Measurements from ENCODE around the gene SLC20A1.
A peak's percentile ranks its signal among the peaks of the same experiment; 100 is the strongest.
"Not testable (repeated sequence)": the region's sequence is repeated elsewhere in the genome, so short reads cannot be mapped to it uniquely, and the experiment has no call there.

The SLC20A1 gene, protein sequence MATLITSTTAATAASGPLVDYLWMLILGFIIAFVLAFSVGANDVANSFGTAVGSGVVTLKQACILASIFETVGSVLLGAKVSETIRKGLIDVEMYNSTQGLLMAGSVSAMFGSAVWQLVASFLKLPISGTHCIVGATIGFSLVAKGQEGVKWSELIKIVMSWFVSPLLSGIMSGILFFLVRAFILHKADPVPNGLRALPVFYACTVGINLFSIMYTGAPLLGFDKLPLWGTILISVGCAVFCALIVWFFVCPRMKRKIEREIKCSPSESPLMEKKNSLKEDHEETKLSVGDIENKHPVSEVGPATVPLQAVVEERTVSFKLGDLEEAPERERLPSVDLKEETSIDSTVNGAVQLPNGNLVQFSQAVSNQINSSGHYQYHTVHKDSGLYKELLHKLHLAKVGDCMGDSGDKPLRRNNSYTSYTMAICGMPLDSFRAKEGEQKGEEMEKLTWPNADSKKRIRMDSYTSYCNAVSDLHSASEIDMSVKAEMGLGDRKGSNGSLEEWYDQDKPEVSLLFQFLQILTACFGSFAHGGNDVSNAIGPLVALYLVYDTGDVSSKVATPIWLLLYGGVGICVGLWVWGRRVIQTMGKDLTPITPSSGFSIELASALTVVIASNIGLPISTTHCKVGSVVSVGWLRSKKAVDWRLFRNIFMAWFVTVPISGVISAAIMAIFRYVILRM

DNA sequence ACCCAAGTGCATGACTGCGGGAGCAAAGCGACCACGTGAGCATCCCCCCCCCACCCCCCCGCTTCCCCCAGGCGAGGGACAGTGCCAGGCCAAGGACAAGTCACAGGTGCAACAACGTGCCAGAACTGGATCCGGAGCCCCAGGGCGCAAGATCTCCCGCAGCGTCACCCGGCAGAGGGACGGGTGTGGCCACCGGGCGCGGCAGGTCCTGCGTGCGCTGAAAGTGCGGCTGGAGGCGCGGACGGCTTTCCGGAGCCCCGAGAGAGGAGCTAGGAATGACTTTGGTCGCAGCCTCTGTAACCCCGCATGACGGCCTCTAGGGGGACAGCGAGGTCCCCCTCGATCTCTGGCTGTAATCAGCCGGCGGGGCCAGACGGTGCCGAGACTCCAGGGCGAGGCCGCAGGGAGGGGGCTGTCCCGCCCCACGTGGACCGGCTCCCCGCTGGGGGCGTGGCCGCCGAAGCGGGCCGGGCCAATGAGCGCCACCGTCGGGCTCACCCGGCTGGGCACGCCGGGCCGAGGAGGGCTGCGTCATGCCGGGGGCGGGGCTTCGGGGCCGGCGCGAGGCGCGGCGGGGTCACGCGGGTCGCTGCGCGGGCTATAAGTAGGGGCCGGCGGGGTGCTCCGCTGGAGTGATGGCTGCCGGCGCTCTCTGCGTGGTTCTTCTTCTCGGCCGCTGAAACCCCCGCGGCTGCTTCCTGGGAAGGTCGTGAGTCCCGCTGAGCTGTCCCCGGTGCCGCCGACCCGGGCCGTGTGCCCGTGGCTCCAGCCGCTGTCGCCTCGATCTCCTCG is at the start of gene SLC20A1:
TSS of gene SLC20A1 (plus strand) at position 630 of the 792 bp plus-strand sequence. CDS start 890 bp downstream, outside the sequence.
- DNase-seq, result peak; percentile 70

DNA sequence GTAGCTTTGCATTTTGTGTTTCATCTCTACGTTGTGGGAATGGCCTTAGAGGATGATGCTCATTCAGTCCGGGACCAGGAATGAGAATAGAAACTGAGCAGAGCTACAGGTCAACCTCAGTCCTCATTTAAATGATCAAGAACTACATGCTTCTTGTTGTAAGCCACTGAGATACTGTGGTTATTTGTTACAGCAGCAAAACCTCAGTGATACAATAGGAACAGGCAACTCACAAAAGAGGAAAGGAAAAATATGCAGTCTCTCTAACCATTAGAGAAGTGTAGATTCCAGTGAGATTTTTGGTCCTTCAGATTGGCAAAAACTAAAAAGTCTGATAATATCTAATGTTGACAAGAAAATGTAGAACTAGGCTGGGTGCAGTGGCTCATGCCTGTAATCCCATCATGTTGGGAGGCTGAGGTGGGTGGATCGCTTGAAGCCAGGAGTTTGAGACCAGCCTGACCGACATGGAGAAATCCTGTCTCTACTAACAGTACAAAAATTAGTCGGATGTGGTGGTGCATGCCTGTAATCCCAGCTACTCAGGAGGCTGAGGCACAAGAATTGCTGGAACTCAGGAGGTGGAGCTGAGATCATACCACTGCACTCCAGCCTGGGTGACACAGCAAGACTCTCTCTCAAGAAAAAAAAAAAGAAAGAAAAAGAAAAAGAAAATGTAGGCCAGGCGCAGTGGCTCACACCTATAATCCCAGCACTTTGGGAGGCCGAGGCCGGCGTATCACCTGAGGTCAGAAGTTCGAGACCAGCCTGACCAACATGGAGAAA is 48.0 kb upstream of the SLC20A1 start:
- DNase-seq, result no peak

DNA sequence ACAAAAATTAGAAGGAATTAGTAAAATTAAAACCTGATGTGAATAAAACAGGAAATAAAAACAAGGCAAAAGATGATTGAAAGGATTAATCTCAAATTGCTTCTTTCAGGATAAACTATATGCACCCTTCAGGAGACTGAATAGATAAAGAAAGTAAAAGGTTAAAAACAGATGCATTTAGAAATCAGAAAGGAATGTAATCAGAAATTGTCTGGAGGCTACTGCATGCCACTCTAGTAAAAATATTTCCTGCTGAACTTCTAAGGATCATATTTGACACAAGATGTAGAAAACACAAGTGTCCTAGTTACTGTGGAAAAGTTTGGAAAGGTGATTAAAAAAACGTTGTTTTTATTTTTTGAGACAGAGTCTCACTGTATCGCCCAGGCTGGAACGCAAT is 45.1 kb upstream of the SLC20A1 start:
- no peak for DNase-seq

DNA sequence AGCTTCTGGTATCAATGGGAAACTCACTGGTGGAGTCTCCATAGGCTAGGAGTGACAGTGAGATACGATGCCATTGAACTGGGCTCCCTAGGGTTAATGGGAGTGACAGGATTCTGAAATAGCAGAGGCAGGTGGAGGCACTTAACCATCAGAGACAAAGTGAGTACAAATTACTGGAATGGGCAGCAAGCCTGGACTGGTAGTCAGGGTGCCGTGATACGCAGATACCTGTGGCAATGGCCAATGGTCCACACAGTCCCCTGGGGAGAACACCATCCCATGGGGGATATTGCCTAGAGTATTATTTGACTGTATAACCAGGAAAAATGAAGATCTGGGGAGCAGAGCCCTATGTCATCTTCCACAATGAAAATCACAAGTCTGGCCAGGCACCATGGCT is 44.0 kb upstream of the SLC20A1 start:
- no peak for DNase-seq

DNA sequence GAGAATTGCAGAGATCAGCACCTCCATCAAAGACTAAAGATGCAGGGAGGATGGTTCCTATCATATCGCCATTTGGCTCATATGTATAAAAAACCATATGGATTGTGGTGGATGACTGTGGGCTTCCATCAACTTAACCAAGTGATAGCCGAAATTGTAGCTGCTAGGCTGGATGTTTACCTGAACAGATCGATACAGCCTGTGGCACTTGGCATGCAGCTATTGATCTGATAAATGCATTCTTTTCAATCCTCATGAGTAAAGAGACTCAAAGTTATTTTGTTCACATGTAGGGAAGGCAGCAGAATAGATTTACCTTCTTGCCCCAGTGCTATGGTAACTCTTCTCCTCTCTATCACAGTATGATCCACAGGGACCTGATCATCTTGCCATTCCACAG is 42.8 kb upstream of the SLC20A1 start:
- no peak for DNase-seq

DNA sequence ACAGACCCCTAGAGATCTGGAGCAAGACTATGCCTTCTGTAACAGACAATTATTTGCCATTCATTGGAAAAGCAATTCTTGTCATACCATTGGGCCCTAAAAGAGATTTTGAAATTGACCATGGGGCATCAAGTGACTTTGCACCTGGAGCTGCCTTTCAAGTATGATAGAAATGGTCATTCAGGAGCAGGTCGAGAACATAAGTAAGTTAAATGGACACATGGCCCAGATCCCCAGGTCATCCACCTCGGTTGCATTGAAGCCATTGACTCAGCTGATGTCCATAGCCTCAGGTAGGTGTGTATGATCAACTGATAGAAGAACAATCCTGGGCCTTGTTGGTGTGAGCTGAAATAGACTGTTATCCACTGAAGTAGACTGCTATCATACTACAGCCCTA is 42.0 kb upstream of the SLC20A1 start:
- DNase-seq, result no peak

DNA sequence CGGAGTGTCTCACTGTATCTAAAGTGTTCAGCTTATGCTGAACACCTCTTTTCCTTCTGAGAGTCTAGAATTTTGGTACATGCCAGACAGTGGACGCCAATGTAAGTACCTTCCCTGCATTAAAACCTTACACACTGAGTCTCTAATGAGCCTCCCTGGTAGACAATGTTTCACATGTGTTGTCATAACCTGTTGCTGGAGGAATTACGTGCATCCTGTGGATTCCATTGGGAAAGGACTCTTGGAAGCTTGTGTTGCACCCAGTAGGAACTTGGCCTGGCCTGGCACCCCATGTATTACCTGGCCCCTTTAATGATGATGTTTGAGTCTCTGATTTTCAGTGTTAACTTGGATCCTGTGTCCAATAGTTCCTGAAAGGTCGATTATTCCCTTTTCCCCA is 40.8 kb upstream of the SLC20A1 start:
- no peak for DNase-seq

DNA sequence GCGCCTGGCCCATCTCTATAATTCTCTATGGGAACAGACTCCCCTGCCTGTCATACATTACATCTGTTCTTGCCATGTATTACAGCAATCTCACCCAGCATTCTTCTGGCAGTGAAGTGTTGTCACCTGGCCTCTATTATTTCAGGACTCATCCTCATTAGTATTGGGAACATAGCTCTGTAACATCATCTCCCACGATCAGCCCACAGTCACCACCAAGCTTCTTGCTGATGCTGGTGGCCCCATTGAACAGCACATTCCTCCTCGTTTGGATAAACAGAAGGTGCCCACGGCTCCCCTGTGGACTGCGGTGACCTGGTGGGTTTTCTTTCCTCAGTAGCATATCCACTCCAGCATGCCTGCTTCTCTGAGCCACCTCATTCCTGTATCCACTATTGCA is 39.8 kb upstream of the SLC20A1 start:
- no peak for DNase-seq

DNA sequence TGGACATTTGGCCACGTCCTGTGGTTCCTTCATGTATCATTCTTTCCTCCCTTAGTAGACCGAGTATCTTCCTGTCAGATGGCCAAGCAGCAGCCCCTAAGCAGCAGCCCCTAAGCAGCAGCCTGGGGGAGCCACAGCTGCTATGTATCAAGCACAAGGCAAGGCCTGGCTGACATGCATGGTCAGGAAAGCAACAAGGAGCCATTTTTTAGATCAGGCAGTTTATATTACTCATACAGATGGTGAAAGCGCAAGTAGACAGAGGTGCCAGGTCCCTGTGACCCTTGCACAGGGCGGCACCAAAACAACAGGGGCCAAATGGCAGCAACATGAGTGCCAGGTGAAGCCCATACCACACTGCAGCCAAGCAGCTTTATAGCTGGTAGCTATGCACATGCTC is 39.2 kb upstream of the SLC20A1 start:
- no peak for DNase-seq

DNA sequence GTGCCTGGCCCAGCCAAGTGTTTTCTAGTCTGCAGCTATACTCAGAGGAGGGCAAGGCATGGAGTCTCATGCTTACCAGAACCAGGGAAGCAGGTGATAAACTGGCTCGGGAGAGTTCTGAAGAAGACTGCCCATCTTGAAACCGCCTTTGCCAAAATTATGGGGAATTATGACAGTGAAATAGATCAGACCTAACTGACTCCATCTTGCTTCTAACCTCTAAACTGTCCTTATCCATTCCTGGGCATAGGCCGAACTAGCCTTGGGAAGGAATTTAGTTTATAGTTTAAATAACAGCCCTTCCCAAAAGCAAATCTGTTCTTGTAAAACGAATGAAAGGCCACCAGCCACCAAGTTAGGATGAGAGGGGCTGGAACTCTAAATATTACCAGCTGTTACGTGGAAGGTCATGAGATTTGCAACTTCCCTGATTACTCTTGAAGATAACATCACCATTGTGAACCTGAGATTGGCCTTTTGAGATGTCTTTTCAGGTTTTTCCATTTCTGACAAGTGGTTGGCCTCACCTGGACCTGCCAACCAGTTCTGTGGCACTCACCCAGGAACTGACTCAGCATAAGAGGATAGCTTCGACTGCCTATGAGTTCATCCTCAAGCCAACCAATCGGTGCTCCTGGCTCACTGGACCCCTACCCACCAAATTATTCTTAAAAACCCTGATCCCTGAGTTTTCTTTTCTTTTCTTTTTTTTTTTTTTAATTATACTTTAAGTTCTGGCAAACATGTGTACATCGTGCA is 37.9 kb upstream of the SLC20A1 start:
- no peak for DNase-seq

DNA sequence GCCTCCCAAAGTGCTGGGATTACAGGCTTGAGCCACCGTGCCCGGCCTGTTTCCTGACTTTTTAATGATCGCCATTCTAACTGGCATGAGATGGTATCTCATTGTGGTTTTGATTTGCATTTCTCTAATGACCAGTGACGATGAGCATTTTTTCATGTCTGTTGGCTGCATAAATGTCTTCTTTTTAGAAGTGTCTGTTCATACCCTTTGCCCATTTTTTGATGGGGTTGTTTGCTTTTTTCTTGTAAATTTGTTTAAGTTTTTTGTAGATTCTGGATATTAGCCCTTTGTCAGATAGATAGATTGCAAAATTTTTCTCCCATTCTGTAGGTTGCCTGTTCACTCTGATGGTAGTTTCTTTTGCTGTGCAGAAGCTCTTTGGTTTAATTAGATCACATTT is 36.4 kb upstream of the SLC20A1 start:
- not testable (repeated sequence) for DNase-seq

DNA sequence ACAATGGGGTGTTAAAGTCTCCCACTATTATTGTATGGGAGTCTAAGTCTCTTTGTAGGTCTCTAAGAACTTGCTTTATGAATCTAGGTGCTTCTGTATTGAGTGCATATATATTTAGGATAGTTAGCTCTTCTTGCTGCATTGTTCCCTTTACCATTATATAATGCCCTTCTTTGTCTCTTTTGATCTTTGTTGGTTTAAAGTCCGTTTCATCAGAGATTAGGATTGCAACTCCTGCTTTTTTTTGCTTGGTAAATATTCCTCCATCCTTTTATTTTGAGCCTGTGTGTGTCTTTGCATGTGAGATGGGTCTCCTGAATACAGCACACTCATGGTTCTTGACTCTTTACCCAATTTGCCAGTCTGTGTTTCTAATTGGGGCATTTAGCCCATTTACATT is 33.5 kb upstream of the SLC20A1 start:
- DNase-seq, result not testable (repeated sequence)

DNA sequence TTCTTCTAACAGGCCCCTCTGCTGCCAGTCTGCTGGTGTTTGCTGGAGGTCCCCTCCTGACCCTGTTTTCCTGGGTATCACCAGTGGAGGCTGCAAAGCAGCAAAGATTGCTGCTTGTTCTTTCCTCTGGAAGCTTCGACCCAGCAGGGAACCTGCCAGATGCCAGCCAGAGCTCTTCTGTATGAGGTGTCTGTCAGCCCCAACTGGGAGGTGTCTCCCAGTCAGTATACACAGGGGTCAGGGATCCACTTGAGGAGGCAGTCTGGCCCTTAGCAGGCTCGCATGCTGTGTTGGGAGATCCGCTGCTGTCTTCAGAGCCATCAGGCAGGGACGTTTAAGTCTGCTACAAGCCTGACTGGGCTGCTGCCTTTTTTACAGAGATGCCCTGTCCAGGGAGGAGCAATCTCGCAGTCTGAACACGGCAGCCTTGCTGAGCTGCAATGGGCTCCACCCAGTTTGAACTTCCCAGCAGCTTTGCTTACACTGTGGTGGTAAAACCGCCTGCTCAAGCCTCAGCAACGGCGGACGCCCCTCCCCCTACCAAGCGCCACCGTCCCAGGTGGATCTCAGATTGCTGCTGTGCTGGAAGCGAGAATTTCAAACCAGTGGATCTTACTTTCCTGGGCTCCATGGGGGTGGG is 31.4 kb upstream of the SLC20A1 start:
- DNase-seq, result no peak

DNA sequence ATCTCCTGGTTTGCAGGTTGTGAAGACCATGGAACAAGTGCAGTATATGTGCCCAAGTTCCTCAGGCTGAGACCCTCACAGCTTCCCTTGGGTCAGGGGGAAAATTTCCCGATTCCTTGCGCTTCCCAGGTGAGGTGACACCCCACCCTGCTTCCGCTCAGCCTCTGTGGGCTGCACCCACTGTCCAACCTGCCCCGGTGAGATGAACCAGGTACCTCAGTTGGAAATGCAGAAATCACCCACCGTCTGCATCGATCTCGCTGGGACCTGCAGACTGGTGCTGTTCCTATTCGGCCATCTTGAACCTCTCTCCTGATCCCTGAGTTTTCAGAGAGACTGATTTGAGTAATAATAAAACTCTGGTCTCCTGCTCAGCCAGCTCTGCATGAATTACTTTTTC is 30.7 kb upstream of the SLC20A1 start:
- DNase-seq, result no peak

DNA sequence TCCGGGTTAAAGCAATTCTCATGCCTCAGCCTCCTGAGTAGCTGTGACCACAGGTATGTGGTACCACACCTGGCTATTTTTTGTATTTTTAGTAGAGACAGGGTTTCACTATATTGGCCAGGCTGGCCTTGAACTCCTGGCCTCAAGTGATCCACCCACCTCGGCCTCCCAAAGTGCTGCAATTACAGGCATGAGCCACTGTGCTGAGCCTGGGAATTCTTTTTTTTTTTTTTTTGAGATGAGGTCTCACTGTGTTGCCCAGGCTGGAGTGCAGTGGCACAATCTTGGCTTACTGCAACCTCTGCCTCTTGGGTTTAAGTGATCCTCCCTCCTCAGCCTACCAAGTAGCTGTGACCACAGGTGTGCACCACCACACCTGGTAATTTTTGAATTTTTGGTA is 29.9 kb upstream of the SLC20A1 start:
- not testable (repeated sequence) for DNase-seq

DNA sequence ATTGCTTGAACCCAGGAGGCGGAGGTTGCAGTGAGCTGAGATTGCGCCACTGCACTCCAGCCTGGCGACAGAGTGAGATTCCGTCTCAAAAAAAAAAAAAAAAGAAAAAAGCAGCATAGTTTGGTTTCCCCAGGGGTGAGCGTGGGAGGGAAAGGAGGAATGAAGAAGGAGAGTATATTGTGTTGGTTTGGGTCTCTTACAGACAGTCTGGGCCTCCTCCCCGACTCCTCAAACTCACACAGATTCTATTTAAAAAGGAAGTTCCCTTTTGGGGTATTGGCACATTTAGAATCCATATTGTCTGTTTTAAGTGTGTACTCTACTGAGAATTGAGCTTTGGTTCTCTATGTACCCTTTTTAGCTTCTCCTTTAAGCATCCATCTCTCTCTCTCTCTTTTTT is 27.4 kb upstream of the SLC20A1 start:
- DNase-seq, result no peak

DNA sequence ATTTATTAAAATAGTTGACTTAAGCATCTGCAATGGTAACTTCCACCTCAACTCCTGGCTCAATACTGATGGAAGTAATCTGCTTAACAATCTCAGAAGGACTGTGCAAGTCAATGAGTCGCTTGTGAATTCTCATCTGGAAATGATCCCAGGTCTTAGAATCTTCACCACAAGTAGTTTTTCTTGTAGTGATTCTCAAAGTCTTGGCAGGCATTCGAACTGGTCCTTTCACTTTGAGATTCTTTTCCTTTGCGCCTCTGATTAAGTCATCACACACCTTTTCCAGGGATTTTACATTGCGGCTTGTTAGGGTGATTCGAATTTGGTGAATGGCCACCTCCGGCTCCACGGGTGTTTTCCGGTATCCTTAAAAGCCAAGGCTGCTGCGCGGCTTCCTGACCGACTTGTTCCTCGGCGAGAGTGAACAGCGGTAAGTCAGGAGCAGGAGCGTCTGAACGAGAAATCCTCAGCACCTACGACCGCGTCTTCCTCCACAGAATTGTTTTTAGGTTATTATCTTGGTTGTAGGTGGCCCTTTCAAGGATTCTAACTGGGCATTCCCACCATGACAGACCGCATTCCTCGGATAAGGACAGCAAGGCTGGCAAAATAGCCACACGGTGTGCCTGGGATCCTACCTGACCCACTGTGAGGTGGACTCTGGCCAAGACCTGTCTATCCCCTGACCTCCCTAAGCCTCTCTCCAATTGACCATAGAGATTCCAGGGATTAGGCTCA is 23.8 kb upstream of the SLC20A1 start:
- DNase-seq, result no peak

DNA sequence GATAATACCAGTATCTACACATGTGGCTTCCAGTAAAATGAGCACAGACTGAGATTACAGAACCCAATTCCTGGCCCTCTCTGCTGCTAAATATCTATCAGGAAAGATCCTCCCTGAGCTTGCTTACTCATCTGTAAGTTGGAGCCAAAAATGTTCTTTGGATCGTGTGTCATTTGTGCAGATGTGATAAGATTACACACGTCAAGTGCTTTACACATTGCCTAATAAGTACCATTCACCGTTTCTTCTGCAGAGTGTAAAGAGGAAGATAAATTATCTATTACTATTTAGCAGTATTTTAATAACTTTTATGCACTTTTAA is 23.2 kb upstream of the SLC20A1 start:
- DNase-seq, result no peak

DNA sequence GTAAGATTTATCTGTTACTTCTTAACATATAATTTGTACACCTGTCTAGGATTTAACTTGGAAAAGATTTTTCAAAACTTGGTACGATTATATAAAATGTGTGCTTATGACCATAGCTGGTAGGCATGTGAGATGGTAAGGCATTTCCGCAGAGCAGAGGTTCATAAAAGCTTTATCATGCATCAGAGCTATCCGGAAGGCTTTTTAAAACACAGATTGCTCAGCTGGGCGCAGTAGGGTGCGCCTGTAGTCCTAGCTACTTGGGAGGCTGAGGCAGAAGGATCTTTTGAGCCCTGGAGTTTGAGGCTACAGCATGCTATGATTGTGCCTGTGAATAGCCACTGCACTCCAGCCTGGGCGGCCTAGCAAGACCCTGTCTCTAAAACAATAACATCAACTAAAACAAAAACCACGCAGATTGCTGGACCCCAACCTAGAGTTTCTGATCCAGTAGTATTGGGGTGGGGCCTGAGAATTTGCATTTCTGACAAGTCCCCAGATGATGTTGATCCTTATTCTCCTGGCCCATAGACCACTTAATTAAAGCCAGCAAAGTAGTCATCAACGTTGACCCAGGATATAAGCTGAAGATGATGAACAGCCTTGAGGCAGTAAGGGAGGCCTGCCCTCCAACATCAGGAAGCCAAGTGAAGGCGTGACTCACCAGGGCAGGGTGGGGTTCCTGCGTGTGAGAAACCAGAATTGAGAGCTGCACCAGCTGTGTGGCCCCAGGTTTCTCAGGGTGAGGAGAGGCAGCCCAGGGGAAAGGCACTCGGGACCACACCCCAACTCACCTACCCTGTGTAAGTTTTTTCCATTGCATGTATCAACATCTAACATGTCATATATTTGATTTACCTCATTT is 21.6 kb upstream of the SLC20A1 start:
- no peak for DNase-seq

All from kidney glomerular epithelial cell (primary cell).